ENCODE measurements around the gene BCL6B. TPM values are rescaled to one million over a fixed set of nuclear protein-coding genes. Genes with fewer than 3 reads are reported as not detected.

BCL6B gene
- total RNA-seq, 1 experiment from 2014 or later: 11.4 TPM

GRCh38 chr17:7014261-7014994, 8.4 kb upstream of the BCL6B start:
- ATAC-seq (peak; percentile 93), DNase-seq (ENCODE audit: low spot score) (peak; percentile 94)
- peaks cover 9% of the 10 kb centered on the region for H3K36me3 Mint-ChIP-seq
- H3K27ac Mint-ChIP-seq: peak overlapping the region; percentile 97
- CTCF ChIA-PET: interaction anchor here (0.7 to 1.6 kb wide), 8 partner anchors 9 to 301 kb away, joined by 3 to 7 read pairs (median 5); partner anchors contain the start of genes ALOX12, SLC13A5 and SLC16A13
- H3K4me3 Mint-ChIP-seq: peak overlapping the region; percentile 97
- H3K4me1 Mint-ChIP-seq: peaks cover 41% of the 10 kb centered on the region
- H3K27me3 Mint-ChIP-seq (ENCODE audit: low read depth): peaks cover 3% of the 10 kb centered on the region; the same call in 1 of the 2 replicates
- POLR2A ChIA-PET: interaction anchor here (1.1 kb wide), 1 partner anchor 21 kb away, joined by 4 read pairs; the partner anchor contains the start of gene SLC16A13
- no peaks in the 10 kb centered on the region for H3K9me3 Mint-ChIP-seq
- TF ChIP-seq ZNF219 (CRISPR knock-in tag; IDR thresholded peaks at IDR 0.05; ENCODE audit: borderline replicate concordance) (peak; percentile 89; the same call in 1 of the 2 replicates), ESRRA (CRISPR knock-in tag; IDR thresholded peaks at IDR 0.05; ENCODE audit: borderline replicate concordance) (0 out of 2 replicates have a peak, but pooled peaks have one; percentile 16), FOXK1 (CRISPR knock-in tag; IDR thresholded peaks at IDR 0.05) (0 out of 2 replicates have a peak, but pooled peaks have one; percentile 32), E2F5 (CRISPR knock-in tag; IDR thresholded peaks at IDR 0.05) (peak; percentile 52; the same call in 1 of the 2 replicates), ARID4B (CRISPR knock-in tag; IDR thresholded peaks at IDR 0.05; ENCODE audit: borderline replicate concordance) (peak; percentile 16; the same call in 1 of the 2 replicates), HMGXB4 (CRISPR knock-in tag; IDR thresholded peaks at IDR 0.05) (peak; percentile 89; the same call in 1 of the 2 replicates), OVOL2 (CRISPR knock-in tag; IDR thresholded peaks at IDR 0.05; ENCODE audit: borderline replicate concordance) (no peak), NFYB (CRISPR knock-in tag; conservative IDR thresholded peaks at IDR 0.05; ENCODE audit: low read depth) (peak; percentile 58), ETV6 (CRISPR knock-in tag; IDR thresholded peaks at IDR 0.05) (peak; percentile 80), GABPB1 (CRISPR knock-in tag; IDR thresholded peaks at IDR 0.05) (peak; percentile 46), ZBTB21 (CRISPR knock-in tag; IDR thresholded peaks at IDR 0.05; ENCODE audit: borderline replicate concordance) (peak; percentile 88), CTCF (IDR thresholded peaks at IDR 0.05) (peak; percentile 65), ATF1 (CRISPR knock-in tag; IDR thresholded peaks at IDR 0.05) (no peak), MAX (CRISPR knock-in tag; IDR thresholded peaks at IDR 0.05) (peak; percentile 56; the same call in 1 of the 2 replicates), ZNF232 (CRISPR knock-in tag; IDR thresholded peaks at IDR 0.05) (peak; percentile 27; the same call in 1 of the 2 replicates), SP1 (CRISPR knock-in tag; conservative IDR thresholded peaks at IDR 0.05) (peak; percentile 81)
- TF ChIP-seq, protein P1, sequence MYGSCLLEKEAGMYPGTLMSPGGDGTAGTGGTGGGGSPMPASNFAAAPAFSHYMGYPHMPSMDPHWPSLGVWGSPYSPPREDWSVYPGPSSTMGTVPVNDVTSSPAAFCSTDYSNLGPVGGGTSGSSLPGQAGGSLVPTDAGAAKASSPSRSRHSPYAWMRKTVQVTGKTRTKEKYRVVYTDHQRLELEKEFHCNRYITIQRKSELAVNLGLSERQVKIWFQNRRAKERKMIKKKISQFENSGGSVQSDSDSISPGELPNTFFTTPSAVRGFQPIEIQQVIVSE (CRISPR knock-in tag; IDR thresholded peaks at IDR 0.05; ENCODE audit: borderline replicate concordance): no peak
- TF ChIP-seq, protein P2, sequence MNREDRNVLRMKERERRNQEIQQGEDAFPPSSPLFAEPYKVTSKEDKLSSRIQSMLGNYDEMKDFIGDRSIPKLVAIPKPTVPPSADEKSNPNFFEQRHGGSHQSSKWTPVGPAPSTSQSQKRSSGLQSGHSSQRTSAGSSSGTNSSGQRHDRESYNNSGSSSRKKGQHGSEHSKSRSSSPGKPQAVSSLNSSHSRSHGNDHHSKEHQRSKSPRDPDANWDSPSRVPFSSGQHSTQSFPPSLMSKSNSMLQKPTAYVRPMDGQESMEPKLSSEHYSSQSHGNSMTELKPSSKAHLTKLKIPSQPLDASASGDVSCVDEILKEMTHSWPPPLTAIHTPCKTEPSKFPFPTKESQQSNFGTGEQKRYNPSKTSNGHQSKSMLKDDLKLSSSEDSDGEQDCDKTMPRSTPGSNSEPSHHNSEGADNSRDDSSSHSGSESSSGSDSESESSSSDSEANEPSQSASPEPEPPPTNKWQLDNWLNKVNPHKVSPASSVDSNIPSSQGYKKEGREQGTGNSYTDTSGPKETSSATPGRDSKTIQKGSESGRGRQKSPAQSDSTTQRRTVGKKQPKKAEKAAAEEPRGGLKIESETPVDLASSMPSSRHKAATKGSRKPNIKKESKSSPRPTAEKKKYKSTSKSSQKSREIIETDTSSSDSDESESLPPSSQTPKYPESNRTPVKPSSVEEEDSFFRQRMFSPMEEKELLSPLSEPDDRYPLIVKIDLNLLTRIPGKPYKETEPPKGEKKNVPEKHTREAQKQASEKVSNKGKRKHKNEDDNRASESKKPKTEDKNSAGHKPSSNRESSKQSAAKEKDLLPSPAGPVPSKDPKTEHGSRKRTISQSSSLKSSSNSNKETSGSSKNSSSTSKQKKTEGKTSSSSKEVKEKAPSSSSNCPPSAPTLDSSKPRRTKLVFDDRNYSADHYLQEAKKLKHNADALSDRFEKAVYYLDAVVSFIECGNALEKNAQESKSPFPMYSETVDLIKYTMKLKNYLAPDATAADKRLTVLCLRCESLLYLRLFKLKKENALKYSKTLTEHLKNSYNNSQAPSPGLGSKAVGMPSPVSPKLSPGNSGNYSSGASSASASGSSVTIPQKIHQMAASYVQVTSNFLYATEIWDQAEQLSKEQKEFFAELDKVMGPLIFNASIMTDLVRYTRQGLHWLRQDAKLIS (CRISPR knock-in tag; IDR thresholded peaks at IDR 0.05; ENCODE audit: borderline replicate concordance): 0 out of 2 replicates have a peak, but pooled peaks have one; percentile 64
- TF ChIP-seq, protein P3, sequence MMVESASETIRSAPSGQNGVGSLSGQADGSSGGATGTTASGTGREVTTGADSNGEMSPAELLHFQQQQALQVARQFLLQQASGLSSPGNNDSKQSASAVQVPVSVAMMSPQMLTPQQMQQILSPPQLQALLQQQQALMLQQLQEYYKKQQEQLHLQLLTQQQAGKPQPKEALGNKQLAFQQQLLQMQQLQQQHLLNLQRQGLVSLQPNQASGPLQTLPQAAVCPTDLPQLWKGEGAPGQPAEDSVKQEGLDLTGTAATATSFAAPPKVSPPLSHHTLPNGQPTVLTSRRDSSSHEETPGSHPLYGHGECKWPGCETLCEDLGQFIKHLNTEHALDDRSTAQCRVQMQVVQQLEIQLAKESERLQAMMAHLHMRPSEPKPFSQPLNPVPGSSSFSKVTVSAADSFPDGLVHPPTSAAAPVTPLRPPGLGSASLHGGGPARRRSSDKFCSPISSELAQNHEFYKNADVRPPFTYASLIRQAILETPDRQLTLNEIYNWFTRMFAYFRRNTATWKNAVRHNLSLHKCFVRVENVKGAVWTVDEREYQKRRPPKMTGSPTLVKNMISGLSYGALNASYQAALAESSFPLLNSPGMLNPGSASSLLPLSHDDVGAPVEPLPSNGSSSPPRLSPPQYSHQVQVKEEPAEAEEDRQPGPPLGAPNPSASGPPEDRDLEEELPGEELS (CRISPR knock-in tag; IDR thresholded peaks at IDR 0.05): peak; percentile 62; the same call in 1 of the 2 replicates

Data from WTC11 (cell line).